Measurements from ENCODE around the gene MDM2.
"Not testable (repeated sequence)": the region's sequence is repeated elsewhere in the genome, so short reads cannot be mapped to it uniquely, and the experiment has no call there.

MDM2 gene

DNA sequence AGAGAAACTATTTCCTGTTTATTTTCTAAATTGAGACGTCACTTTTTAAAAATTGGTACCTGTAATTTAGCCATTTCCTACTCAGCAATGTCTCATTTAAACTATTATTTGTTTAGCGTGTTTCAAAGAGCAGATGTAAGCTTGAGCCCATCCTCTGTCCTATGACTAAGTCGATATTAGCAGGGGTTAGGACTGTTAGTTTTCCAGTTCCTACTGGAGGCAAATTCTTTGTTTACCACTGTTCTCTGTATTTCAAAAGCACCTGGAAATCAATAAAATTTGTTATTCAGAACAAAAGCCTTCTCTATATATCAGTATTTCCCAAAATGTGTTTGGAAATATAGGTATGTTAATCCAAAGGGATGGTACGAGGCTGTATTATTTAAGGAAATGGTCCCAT, 42.4 kb downstream of the MDM2 start:
- Mint-ChIP-seq H3K4me3 (no peak overlapping the region), H3K27ac (no peak overlapping the region), H3K4me1 (ENCODE audit: low read depth) (no peaks in the 10 kb centered on the region), H3K27me3 (no peaks in the 10 kb centered on the region), H3K36me3 (ENCODE audit: low read depth) (peaks cover 20% of the 10 kb centered on the region), H3K9me3 (no peaks in the 10 kb centered on the region)
- intact Hi-C loops (cut with micrococcal nuclease): no loop called here

DNA sequence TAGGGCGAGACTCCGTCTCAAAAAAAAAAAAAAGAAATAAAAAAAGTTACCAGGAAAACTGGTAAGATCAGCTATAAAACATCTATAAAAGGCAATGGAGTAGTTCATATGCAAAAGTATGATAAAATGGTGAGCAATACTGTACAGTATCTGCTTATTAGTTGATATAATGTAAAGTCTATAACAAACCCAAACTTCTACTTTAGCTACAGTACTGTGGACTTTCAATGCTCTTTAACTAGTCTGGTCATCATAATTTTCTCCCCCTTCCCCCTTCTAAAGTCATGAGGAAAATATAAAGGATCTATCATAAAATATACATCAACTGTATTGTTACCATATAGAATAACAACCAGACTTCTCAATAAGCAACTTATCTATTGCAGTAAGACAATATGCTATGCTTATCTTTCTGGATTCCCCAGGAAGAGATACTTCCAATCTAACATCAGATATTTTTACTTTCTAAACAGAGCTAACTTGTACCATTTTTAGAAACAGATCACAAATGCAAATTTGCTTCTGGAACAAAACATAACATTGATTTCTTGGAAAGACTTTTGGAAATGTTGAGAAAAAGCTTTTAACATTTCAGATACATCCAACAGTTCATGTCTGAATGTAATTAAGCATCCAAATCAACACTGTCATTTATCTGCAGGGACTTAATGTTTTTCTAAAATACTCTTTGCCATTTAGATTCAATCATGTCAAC, 43.8 kb downstream of the MDM2 start:
- Mint-ChIP-seq H3K4me1 (ENCODE audit: low read depth) (no peaks in the 10 kb centered on the region), H3K36me3 (ENCODE audit: low read depth) (peaks cover 26% of the 10 kb centered on the region), H3K4me3 (no peak overlapping the region), H3K27ac (no peak overlapping the region), H3K27me3 (no peaks in the 10 kb centered on the region), H3K9me3 (no peaks in the 10 kb centered on the region)
- intact Hi-C loops (cut with micrococcal nuclease): no loop called here

DNA sequence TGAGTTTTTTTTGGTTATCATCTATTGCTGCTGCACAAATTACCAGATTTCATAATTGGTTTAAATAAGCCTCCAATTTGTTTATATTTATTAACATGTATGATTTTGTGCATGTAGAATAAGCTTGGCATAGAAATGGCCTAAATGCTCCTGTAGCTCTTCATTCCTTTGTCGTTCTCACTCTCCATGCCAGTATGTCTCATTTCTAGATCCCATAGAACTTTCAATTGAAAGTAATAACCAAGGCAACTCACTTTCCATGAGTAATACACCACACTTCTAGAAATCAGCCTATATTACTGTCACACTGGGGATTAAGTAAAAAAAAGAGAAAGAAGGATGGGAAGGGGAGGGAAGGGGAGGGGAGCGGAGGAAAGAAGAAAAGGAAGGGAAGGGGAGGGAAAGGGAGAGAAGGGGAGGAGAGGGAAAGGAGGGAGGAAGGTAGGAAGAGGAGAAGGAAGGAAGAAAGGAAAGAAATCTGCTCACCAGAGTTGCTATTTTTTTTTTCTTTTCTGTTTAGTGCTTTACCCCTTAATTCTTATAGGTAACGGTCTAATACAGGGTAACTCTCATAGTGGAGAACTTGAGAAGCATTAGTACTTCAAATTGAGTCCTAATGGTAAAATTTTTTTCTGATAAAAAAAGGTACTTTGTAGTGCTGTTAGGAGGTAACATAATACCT, 45.6 kb downstream of the MDM2 start:
- H3K27me3 Mint-ChIP-seq: no peaks in the 10 kb centered on the region
- intact Hi-C loops (cut with micrococcal nuclease): no loop called here

DNA sequence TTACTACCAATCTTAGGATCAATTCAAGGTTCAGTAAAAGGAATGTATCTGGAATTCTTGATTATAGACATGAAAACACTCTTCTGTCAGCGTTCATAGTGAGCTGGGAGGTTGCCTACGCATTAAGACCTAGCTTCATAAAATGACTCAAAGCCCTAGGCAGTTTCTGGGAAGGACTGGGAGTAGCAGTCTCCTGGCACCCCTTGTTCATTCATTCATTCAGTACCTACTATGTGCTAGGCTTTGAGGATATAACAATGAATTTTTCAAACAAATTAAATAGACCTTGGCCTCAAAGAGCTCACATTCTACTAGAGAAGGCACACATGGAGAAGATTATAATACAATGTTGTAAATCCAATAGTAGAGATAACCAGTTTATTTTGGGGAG, 46.1 kb downstream of the MDM2 start:
- Mint-ChIP-seq H3K36me3 (ENCODE audit: low read depth) (peaks cover 47% of the 10 kb centered on the region), H3K27ac (no peak overlapping the region)

More for the DNA sequence above, 45.6 kb downstream of the MDM2 start:
- H3K4me3 Mint-ChIP-seq: no peak overlapping the region
- no peaks in the 10 kb centered on the region for H3K9me3 Mint-ChIP-seq
- H3K27ac Mint-ChIP-seq: no peak overlapping the region
- H3K4me1 Mint-ChIP-seq (ENCODE audit: low read depth): no peaks in the 10 kb centered on the region
- H3K36me3 Mint-ChIP-seq (ENCODE audit: low read depth): peaks cover 43% of the 10 kb centered on the region

DNA sequence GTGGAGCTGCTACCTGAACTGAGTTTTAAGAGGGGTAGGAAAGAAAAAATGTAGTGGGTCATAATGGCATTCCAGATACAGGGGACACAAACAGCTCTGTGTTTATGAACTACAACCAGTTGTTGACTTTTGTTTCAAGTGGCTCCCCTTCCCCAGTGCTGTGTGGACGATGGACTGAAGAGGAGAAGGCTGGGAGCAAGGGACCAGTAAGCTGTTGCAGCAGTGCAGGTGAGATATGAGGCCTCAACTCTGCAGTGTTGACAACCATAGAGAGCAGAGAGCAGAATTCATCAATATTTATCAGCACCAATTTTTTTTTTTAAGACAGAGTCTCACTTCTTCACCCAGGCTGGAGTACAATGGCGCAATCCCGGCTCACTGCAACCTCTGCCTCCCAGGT, 46.6 kb downstream of the MDM2 start:
- intact Hi-C loops (cut with micrococcal nuclease): no loop called here
- Mint-ChIP-seq H3K4me1 (ENCODE audit: low read depth) (no peaks in the 10 kb centered on the region), H3K27me3 (no peaks in the 10 kb centered on the region), H3K27ac (no peak overlapping the region), H3K4me3 (no peak overlapping the region), H3K9me3 (no peaks in the 10 kb centered on the region), H3K36me3 (ENCODE audit: low read depth) (peaks cover 47% of the 10 kb centered on the region)

More for the DNA sequence above, 46.1 kb downstream of the MDM2 start:
- Mint-ChIP-seq H3K4me1 (ENCODE audit: low read depth) (no peaks in the 10 kb centered on the region), H3K27me3 (no peaks in the 10 kb centered on the region), H3K9me3 (no peaks in the 10 kb centered on the region), H3K4me3 (no peak overlapping the region)
- intact Hi-C loops (cut with micrococcal nuclease): no loop called here

DNA sequence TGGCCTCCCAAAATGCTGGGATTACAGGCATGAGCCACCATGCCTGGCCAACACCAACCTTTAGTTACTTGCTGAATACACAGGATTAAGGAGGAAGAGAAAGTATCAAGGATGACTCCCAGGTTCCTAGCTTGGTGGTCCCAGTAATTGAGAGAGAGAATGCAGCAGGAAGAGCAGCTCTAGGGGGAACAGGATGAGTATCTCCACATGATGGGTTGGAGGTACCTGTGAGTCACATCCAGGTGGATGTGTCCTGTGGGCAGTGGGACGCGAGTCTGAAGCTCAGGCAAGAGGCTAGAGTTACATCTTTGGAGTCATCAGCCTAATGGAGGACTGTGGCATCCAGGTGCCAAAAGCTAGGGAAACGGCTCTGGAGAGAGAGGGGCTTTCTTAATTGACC, 47.1 kb downstream of the MDM2 start:
- H3K4me1 Mint-ChIP-seq (ENCODE audit: low read depth): no peaks in the 10 kb centered on the region
- H3K4me3 Mint-ChIP-seq: no peak overlapping the region
- no peaks in the 10 kb centered on the region for H3K27me3 Mint-ChIP-seq
- peaks cover 53% of the 10 kb centered on the region for H3K36me3 Mint-ChIP-seq (ENCODE audit: low read depth)
- H3K9me3 Mint-ChIP-seq: no peaks in the 10 kb centered on the region
- intact Hi-C loops (cut with micrococcal nuclease): no loop called here
- H3K27ac Mint-ChIP-seq: no peak overlapping the region

DNA sequence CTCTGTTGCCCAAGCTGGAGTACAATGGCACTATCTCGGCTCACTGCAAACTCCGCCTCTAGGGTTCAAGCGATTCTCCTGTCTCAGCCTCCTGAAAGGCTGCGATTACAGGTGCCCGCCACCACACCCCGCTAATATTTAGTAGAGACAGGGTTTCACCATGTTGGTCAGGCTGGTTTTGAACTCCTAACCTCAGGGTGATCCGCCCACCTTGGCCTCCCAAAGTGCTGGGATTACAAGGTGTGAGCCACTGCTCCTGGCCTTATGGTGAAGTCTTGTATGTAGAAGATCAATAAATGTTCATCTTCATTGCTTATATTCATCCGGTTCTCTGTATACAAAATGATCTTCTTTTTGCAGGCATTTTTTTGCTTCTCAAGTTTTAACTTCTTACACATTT, 47.8 kb downstream of the MDM2 start:
- Mint-ChIP-seq H3K27ac (no peak overlapping the region), H3K36me3 (ENCODE audit: low read depth) (peaks cover 59% of the 10 kb centered on the region), H3K4me1 (ENCODE audit: low read depth) (no peaks in the 10 kb centered on the region), H3K4me3 (no peak overlapping the region), H3K9me3 (no peaks in the 10 kb centered on the region), H3K27me3 (no peaks in the 10 kb centered on the region)
- intact Hi-C loops (cut with micrococcal nuclease): no loop called here

DNA sequence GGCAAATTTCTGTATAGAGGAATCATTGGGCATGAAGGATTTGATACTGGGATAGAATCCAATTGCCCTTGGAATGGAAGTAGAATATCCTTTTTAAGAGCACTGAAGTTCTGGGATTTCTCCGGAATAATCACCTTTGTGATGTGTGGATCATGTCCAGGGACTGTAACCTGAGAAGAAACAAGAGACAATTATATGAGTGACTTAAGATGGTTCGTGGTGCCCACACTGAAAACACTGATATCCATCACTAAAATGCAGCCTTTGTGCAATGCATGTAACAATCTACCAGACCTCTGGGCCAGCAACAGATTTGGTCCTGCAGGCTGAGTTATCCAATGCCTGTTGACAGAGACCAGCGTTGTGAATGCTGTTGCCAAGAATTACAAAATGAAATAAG, 48.5 kb downstream of the MDM2 start:
- intact Hi-C loops (cut with micrococcal nuclease): no loop called here
- Mint-ChIP-seq H3K36me3 (ENCODE audit: low read depth) (peaks cover 66% of the 10 kb centered on the region), H3K4me1 (ENCODE audit: low read depth) (no peaks in the 10 kb centered on the region), H3K27me3 (no peaks in the 10 kb centered on the region), H3K9me3 (no peaks in the 10 kb centered on the region), H3K27ac (no peak overlapping the region), H3K4me3 (no peak overlapping the region)

DNA sequence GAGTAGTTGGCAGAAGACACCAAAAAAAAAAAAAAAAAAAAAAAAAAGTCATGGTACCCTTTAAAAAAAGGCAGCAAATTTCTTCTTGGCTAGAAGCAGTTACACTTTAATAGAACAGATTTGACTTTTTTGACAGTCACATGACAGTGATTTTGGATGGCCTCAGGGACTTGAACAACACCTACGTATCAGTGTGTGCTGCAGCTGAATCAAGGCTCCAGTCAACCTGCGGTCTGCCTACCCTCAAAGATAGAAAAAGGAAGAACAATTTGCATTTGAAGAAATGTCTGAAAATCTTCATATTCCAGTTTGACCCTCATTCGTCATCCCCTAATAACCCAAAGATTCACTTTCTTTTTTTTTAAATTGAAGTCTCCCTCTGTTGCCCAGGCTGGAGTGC, 53.9 kb downstream of the MDM2 start:
- Mint-ChIP-seq H3K4me3 (no peak overlapping the region), H3K9me3 (no peaks in the 10 kb centered on the region), H3K36me3 (ENCODE audit: low read depth) (peaks cover 60% of the 10 kb centered on the region), H3K4me1 (ENCODE audit: low read depth) (no peaks in the 10 kb centered on the region), H3K27ac (no peak overlapping the region), H3K27me3 (no peaks in the 10 kb centered on the region)
- intact Hi-C loops (cut with micrococcal nuclease): loop anchor here (10.0 kb wide), 1 partner anchor 393 kb away; no protein-coding TSS in a partner anchor

DNA sequence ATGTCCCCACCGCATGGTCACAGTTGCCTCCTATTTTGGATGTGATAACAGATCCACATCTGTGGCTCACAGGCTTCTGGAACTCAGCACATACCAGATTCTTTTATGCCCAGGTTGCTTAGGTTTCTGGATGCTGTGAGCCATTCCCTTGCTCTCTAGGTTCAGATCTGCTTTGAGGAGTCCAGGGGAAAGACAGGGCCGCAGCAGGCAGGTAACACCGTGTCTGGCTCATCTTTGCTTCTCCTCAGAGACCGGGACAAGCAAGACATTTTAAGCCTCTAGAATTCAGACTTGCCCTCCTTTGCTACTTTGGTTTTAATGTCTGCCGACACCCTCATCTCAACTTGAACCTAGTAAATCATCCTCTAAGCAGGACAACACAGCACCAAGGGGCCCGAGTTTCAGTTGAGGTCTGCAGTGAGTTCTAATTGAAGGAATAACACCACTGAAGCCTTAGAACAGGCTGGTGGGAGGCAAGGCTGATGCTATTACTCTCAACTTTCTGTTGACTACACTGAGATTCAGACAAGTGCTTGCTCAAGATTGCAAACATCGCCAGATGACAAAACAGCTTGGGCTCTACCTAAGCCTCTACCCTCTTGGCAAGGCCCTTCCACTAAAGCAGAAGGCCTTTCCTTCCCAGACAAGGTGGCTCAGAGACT, 55.3 kb downstream of the MDM2 start:
- Mint-ChIP-seq H3K9me3 (no peaks in the 10 kb centered on the region), H3K4me3 (no peak overlapping the region), H3K4me1 (ENCODE audit: low read depth) (no peaks in the 10 kb centered on the region), H3K27me3 (no peaks in the 10 kb centered on the region), H3K36me3 (ENCODE audit: low read depth) (peaks cover 61% of the 10 kb centered on the region), H3K27ac (no peak overlapping the region)
- intact Hi-C loops (cut with micrococcal nuclease): loop anchor here (10.0 kb wide), 1 partner anchor 392 kb away; no protein-coding TSS in a partner anchor

DNA sequence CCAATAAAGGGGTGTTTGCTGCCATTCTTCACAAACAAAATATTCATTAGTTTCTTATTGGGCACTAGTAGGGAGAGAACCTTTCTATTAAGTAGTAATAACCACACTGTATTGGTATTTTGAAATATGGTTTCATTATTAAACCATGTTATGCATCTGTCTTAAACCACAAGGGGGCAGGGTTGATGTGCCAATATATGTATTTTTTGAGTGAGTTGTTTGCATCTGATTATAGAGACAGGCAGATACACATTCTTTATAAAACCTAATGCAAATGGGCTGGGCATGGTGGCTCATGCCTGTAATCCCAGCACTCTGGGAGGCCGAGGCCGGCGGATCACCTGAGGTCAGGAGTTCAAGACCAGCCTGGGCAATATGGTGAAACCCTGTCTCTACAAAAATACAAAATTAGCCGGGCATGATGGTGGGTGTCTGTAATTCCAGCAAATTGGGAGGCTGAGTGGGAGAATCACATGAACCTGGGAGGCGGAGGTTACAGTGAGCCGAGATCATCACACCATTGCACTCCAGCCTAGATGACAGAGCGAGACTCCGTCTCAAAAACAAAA, 56.0 kb downstream of the MDM2 start:
- H3K27me3 Mint-ChIP-seq; H3K4me1 Mint-ChIP-seq (ENCODE audit: low read depth); H3K9me3 Mint-ChIP-seq; H3K27ac Mint-ChIP-seq; H3K4me3 Mint-ChIP-seq: not testable (repeated sequence)
- intact Hi-C loops (cut with micrococcal nuclease): loop anchor here (1.0 to 10.0 kb wide), 3 partner anchors 206 to 391 kb away; no protein-coding TSS in a partner anchor
- H3K36me3 Mint-ChIP-seq (ENCODE audit: low read depth): peaks cover 61% of the 10 kb centered on the region

DNA sequence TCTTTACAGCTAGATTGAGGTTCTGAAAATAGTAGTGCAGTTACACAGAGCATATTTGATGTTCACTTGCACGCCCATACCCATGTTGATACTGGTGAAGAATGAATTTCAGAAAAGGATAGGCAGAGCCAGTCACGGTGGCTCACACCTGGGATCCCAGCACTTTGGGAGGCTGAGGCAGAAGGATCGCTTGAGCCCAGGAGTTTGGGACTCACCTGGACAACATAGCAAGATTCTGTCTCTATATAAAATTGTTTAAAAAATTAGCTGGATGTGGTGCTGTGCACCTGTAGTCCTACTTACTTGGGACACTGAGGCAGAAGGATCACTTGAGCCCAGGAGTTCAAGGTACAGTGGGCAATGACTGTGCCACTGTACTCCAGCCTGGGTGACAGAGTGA, 56.6 kb downstream of the MDM2 start:
- Mint-ChIP-seq H3K4me1 (ENCODE audit: low read depth) (no peaks in the 10 kb centered on the region), H3K4me3 (no peak overlapping the region), H3K27me3 (no peaks in the 10 kb centered on the region), H3K27ac (no peak overlapping the region), H3K9me3 (no peaks in the 10 kb centered on the region), H3K36me3 (ENCODE audit: low read depth) (peaks cover 67% of the 10 kb centered on the region)
- intact Hi-C loops (cut with micrococcal nuclease): loop anchor here (1.0 to 10.0 kb wide), 3 partner anchors 206 to 390 kb away; no protein-coding TSS in a partner anchor

DNA sequence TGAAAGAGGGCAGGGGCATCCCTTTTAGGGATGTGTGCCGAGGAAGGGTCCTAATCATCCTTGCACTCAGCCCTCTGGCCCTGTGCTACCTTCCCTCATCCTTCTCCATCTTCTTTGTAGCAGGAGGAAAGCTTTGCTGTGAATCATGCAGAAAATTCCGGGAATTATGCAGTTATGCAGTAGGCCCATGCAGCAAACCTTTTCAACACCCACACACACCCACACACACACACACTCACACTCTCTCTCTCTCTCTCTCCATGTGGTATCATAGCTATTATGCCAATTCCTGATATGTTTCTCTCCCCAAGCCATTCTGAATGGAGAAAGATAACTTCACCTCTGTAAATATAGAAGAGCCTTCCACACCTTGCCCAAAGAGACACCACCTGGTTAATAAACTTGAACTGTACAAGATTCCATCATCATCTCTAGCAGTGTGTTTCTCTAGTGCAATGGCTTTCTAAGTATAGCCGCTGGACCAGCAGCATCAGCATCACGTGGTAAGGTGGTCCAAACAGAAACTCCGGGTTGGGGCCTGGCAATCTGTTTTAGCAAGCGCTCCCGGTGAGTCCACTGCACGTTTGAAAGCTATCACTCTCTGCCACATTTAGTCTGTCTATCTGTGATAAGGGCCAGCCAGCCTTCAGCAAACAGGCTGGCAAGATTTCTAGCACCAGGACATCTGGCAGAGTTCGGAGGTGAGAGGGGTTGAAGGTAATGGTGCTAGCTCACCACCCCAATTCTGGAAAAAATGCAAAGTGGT, 57.6 kb downstream of the MDM2 start:
- H3K4me1 Mint-ChIP-seq (ENCODE audit: low read depth): no peaks in the 10 kb centered on the region
- H3K4me3 Mint-ChIP-seq: no peak overlapping the region
- H3K36me3 Mint-ChIP-seq (ENCODE audit: low read depth): peaks cover 68% of the 10 kb centered on the region
- no peaks in the 10 kb centered on the region for H3K27me3 Mint-ChIP-seq
- intact Hi-C loops (cut with micrococcal nuclease): loop anchor here (10.0 kb wide), 1 partner anchor 389 kb away; no protein-coding TSS in a partner anchor
- no peak overlapping the region for H3K27ac Mint-ChIP-seq
- no peaks in the 10 kb centered on the region for H3K9me3 Mint-ChIP-seq

All from dendritic cell treated with granulocyte-macrophage colony-stimulating factor and Interleukin-4, amounts not matched to agents 40 ng/mL and 50 ng/mL, for 4 days (primary cell).